ENCODE data around the gene MACROD2. TPM values are rescaled to one million over a fixed set of nuclear protein-coding genes. Genes with fewer than 3 reads are reported as not detected.

The MACROD2 gene
- total RNA-seq, 1 experiment from 2014 or later = 1.6 TPM

DNA sequence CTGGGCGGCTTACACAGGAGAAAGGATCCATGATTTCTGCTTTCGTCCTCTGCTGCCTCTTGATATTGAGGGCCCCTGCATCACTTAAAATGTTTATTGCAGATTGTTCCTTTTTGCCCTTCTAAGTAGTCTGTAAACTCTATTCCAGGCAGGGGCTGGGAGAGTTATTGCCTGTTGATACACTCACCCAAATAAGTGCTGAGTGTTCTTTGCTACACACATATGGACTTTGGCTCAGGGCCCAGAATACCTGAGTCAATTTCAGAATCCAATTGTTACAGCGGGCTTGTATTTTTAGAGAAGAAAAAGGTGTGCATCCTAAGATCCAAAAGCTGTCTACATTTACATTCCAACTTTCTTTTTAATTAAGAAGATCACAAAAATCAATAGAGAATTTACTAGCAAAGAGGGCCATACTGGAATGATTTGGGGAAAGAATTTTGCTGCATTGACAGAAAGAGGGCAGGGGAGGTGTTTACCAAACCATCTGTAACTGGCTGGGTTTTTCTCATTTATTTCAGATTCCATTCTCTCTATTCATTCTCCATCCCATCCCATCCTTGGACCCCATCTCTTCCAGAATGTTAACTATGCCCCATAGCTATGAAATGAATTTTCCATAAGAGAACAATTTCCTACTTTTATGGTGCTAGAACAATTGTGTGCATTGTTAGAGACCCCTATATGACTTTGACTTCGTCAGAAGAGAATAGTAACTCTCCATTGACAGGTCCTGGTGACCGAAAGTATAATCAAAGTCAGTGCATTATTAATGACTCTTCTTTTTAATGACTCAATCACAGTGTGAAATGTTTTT lies 1302.0 kb downstream of the MACROD2 start:
- Histone ChIP-seq H3K79me1 (ENCODE audit: insufficient read depth, low read depth, low read length, poor library complexity, severe bottlenecking) (no peaks in the 10 kb centered on the region), H4K8ac (replicated peaks; ENCODE audit: insufficient read length, low read depth, low read length) (no peak overlapping the region), H4K91ac (ENCODE audit: insufficient read length, low read depth, low read length) (no peak overlapping the region), H4K5ac (ENCODE audit: insufficient read length, low read depth, low read length) (no peak overlapping the region), H3K9ac (ENCODE audit: extremely low read depth, insufficient read length, low read length) (no peak overlapping the region), H2BK5ac (ENCODE audit: insufficient read length, low read length) (no peak overlapping the region), H3K4me2 (ENCODE audit: insufficient read depth, insufficient read length, low read length) (no peak overlapping the region), H3K18ac (ENCODE audit: insufficient read length, low read depth, low read length) (no peak overlapping the region), H4K20me1 (ENCODE audit: control insufficient read depth, insufficient read depth, insufficient read length) (no peaks in the 10 kb centered on the region), H3K79me2 (ENCODE audit: insufficient read depth, low read length) (no peaks in the 10 kb centered on the region), H3K27ac (ENCODE audit: insufficient read length, low read depth, low read length) (no peak overlapping the region), H3K27me3 (ENCODE audit: insufficient read depth, low read length) (no peaks in the 10 kb centered on the region), H3K23me2 (ENCODE audit: insufficient read length, low read depth, low read length, poor library complexity, severe bottlenecking) (no peaks in the 10 kb centered on the region), H3K9me3 (ENCODE audit: control insufficient read depth, low read depth, low read length) (no peaks in the 10 kb centered on the region), H2BK12ac (ENCODE audit: insufficient read length, low read depth, low read length) (no peak overlapping the region), H3T11ph (ENCODE audit: low read length) (no peak overlapping the region), H2AK5ac (ENCODE audit: insufficient read length, low read length) (no peak overlapping the region), H2BK20ac (ENCODE audit: low read depth, low read length, poor library complexity, severe bottlenecking) (no peak overlapping the region), H3K56ac (ENCODE audit: insufficient read length, low read depth, low read length) (no peak overlapping the region), H3K4ac (ENCODE audit: low read depth, low read length) (no peak overlapping the region), H2BK15ac (ENCODE audit: low read depth, low read length) (no peak overlapping the region), H3K4me1 (ENCODE audit: insufficient read depth, low read length) (no peaks in the 10 kb centered on the region), H3K23ac (ENCODE audit: insufficient read length, low read depth, low read length) (no peak overlapping the region), H3K14ac (ENCODE audit: insufficient read depth, low read length) (no peak overlapping the region), H2AFZ (ENCODE audit: low read length) (no peak overlapping the region), H2BK120ac (ENCODE audit: low read depth, low read length, poor library complexity, severe bottlenecking) (no peak overlapping the region)
- DNase-seq = no peak
- Mint-ChIP-seq H3K9me3 (no peaks in the 10 kb centered on the region; a peak in 1 of 5 replicates), H3K4me1 (peaks cover 0 to 2% of the 10 kb centered on the region in 2 experiments; a peak in 1 of 4 replicates), H3K36me3 (ENCODE audit: insufficient read depth in 1 of 3, low read depth in 3 of 3) (no peaks in the 10 kb centered on the region; a peak in 2 of 7 replicates), H3K27me3 (ENCODE audit: low read depth) (no peaks in the 10 kb centered on the region), H3K4me3 (no peak overlapping the region), H3K27ac (no peak overlapping the region)
- no CpG with 5 or more reads among the region's 5 CpGs for WGBS (ENCODE audit: extremely low coverage, insufficient read length, low lambda C conversion rate)
- TF ChIP-seq, protein P1, sequence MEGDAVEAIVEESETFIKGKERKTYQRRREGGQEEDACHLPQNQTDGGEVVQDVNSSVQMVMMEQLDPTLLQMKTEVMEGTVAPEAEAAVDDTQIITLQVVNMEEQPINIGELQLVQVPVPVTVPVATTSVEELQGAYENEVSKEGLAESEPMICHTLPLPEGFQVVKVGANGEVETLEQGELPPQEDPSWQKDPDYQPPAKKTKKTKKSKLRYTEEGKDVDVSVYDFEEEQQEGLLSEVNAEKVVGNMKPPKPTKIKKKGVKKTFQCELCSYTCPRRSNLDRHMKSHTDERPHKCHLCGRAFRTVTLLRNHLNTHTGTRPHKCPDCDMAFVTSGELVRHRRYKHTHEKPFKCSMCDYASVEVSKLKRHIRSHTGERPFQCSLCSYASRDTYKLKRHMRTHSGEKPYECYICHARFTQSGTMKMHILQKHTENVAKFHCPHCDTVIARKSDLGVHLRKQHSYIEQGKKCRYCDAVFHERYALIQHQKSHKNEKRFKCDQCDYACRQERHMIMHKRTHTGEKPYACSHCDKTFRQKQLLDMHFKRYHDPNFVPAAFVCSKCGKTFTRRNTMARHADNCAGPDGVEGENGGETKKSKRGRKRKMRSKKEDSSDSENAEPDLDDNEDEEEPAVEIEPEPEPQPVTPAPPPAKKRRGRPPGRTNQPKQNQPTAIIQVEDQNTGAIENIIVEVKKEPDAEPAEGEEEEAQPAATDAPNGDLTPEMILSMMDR (conservative IDR thresholded peaks at IDR 0.05) = no peak

Data from H9 (cell line).